Measurements from ENCODE around the gene KYNU. TPM values are rescaled to one million over a fixed set of nuclear protein-coding genes. Genes with fewer than 3 reads are reported as not detected.
"Not testable (repeated sequence)": the region's sequence is repeated elsewhere in the genome, so short reads cannot be mapped to it uniquely, and the experiment has no call there.

The KYNU gene
- total and polyA plus RNA-seq, 2 of the 13 experiments (the other 11 are each of a cell fraction or from before 2014, with no cell fraction given) = 21.9 to 68.6 TPM

DNA sequence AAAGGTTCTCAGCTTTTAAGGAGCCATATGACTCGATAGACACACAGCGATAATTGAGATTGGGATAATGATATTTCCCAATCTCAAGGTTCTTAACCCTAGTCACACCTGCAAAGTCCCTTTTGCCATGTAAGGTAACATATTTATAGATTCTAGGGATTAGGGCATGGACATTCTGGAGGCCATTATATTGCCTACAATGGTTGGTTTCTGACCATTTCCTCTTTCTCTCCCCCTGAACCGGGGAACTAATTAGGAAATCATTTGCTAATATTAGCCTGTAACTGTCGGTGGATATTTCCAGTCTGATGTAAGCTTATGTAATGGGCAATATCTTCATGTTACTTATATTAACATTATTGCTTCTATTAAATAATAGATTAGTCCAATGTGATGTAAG lies 210.9 kb downstream of the KYNU start (continued):
- TF ChIP-seq, protein P1, sequence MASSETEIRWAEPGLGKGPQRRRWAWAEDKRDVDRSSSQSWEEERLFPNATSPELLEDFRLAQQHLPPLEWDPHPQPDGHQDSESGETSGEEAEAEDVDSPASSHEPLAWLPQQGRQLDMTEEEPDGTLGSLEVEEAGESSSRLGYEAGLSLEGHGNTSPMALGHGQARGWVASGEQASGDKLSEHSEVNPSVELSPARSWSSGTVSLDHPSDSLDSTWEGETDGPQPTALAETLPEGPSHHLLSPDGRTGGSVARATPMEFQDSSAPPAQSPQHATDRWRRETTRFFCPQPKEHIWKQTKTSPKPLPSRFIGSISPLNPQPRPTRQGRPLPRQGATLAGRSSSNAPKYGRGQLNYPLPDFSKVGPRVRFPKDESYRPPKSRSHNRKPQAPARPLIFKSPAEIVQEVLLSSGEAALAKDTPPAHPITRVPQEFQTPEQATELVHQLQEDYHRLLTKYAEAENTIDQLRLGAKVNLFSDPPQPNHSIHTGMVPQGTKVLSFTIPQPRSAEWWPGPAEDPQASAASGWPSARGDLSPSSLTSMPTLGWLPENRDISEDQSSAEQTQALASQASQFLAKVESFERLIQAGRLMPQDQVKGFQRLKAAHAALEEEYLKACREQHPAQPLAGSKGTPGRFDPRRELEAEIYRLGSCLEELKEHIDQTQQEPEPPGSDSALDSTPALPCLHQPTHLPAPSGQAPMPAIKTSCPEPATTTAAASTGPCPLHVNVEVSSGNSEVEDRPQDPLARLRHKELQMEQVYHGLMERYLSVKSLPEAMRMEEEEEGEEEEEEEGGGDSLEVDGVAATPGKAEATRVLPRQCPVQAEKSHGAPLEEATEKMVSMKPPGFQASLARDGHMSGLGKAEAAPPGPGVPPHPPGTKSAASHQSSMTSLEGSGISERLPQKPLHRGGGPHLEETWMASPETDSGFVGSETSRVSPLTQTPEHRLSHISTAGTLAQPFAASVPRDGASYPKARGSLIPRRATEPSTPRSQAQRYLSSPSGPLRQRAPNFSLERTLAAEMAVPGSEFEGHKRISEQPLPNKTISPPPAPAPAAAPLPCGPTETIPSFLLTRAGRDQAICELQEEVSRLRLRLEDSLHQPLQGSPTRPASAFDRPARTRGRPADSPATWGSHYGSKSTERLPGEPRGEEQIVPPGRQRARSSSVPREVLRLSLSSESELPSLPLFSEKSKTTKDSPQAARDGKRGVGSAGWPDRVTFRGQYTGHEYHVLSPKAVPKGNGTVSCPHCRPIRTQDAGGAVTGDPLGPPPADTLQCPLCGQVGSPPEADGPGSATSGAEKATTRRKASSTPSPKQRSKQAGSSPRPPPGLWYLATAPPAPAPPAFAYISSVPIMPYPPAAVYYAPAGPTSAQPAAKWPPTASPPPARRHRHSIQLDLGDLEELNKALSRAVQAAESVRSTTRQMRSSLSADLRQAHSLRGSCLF (CRISPR knock-in tag; IDR thresholded peaks at IDR 0.05; ENCODE audit: borderline replicate concordance) = no peak

DNA sequence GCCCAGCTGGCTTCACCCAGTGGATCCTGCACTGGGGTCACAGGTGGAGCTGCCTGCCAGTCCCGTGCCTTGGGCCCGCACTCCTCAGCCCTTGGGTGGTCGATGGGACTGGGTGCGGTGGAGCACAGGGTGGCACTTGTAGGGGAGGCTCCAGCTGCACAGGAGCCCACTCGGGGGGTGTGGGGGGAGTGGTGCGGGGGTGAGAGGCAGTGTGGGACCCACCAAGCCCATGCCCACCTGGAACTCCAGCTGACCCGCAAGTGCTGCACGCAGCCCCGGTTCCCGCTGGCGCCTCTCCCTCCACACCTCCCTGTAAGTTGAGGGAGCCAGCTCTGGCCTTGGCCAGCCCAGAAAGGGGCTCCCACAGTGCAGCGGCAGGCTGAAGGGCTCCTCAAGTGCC lies 212.1 kb downstream of the KYNU start:
- H3K9me3 ChIP-seq (ENCODE audit: low read length); H3K27me3 ChIP-seq (ENCODE audit: control insufficient read depth in 1 of 2, insufficient read depth in 2 of 2, low read length in 2 of 2); H3K36me3 ChIP-seq (replicated peaks in 1 of 2; ENCODE audit: control insufficient read depth in 1 of 2, insufficient read depth in 2 of 2, low read length in 2 of 2); H3K79me2 ChIP-seq (ENCODE audit: insufficient read depth, low read length); H3K27ac ChIP-seq (ENCODE audit: extremely low read length, insufficient read depth, low read length); H3K4me2 ChIP-seq (ENCODE audit: low read depth, low read length); H4K20me1 ChIP-seq (ENCODE audit: insufficient read depth, low read length); H3K4me1 ChIP-seq (ENCODE audit: insufficient read depth, low read length); CTCF ChIA-PET (ENCODE audit: low intra/inter-chr PET ratio, low total read pairs); BruUV-seq (replicated peaks); intact Hi-C loops (cut with micrococcal nuclease; ENCODE audit: unreplicated experiment); in situ Hi-C loops (cut with HindIII; ENCODE audit: extremely low pct_ligation_motif_present, low pct_unique_long_range_greater_than_20kb); H3K9ac ChIP-seq (ENCODE audit: insufficient read depth, low read depth, low read length); DNase-seq (ENCODE audit: low spot score); FAIRE-seq; H2AFZ ChIP-seq (ENCODE audit: low read length); POLR2A ChIA-PET; H3K4me3 ChIP-seq (replicated peaks in 1 of 3; ENCODE audit: insufficient read depth in 1 of 3, low read depth in 2 of 3, low read length in 3 of 3); ATAC-seq: not testable (repeated sequence)
- 86% methylated on average over 4 of the region's 12 CpGs for WGBS (ENCODE audit: low lambda C conversion rate)

Small RNA genes within 50 kb of the gene (small RNA-seq; reads per million reads assigned to genes)
- gene MTND4LP12 (ENCODE audit: insufficient read depth in 2 of 3, insufficient read length in 3 of 3, low read depth in 2 of 3, low replicate concordance in 1 of 3) = 0 reads per million in 3 experiments

Measured in HepG2 (cell line).